ENCODE results near the gene RPL19.
A peak's percentile ranks its signal among the peaks of the same experiment; 100 is the strongest.
"Not testable (repeated sequence)": the region's sequence is repeated elsewhere in the genome, so short reads cannot be mapped to it uniquely, and the experiment has no call there.

Gene RPL19

DNA sequence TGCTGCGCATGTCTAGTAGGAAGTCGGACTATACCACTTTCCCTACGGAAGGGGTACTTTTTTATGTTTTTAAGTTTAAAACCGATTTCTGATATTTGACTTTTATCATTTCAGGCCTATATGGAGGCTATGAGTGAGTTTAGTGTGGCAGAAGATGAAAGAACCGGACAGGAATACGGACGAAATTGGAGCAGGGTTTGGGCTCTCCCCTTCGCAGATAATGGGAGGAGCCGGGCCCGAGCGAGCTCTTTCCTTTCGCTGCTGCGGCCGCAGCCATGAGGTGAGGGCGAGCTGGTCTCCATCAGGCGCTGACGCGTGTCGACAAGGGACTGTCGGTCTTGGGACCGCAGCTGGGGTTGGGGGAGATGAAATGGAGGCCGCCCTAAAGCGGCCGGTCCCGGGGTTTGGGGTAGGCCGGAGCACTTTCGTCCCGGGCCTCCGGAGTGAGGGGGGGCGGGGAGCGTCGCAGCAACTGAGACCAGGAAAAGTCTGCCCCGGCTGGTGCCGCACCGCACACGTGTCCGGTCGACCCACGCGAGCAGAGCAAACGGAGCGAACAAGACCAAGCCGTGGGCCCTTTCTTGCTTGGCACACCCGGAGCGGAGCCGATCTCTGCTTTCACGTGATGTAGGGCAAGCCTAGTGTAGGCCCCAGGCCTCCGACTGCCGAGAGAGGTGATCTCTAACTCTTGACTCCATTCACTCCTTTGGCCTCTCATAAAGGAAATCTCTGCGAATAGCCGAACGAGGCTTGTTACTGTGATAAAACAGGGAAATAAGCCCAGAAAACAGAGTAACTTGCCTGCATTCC lies at the start of gene RPL19:
Gene RPL19 (plus strand): TSS at position 214 of the 810 bp plus-strand sequence. CDS start 62 bp downstream, at position 276.
- DNase-seq: peak in 2 of 3 experiments; percentile 89 to 93

DNA sequence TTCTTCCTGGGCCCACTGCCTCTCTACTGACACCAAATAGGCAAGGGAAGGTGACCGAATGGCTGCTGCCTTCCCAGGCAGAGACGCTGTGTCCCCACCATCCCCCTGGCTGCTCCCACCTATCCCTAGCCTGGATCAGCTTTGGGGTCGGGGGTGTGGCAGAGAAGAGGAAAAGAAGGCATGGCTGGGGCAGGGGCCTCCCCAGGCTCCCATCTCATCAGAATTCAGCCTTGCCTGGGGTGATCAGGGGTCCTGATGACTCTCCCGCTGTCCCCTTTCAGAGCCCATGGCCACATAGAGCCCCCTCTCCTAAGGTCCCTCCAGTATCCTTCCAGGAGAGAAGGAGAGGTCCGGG lies 49.3 kb upstream of the RPL19 start:
- DNase-seq: no peak

DNA sequence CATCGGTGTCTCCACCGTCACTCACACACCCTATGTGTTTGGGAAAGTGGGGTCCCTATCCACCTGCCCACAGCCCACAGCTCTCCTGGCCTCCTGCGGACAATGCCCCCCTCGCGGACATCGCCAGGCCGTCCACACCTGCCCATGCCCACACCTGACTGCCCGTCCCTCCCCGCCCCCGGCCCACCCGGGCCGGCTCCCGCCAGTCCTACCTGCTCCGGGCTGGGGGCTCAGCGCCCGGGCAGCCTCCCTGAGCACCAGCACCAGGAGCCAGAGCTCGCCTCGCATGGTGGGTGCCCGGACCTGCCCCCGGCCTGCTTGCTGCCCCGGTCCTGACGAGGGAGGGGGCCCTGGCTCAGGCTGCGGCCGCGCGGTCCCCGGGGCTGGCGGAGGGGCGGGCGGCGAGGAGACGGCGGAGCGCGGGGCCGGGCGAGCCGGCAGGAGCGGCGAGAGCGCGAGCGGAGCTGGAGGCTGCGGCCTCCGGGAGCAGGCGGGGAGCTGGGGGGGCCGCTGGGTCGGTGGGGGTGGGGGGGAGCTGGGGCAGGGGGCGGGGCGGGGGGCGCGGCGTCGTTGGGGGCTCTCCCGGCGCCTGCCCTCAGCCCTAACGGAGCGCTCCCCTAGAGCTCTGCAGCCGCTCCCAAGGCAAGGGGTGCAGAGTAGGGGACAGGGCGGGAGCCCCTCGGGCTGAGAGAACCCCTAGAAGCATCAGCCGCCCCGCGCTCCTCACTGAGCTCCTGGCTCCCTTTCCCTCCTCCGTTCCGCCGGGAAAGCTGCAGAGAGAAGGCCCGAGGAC lies 48.7 kb upstream of the RPL19 start, which contains the start of gene PLXDC1:
Gene PLXDC1 (minus strand): TSS at position 488 of the 793 bp plus-strand sequence. CDS start 200 bp downstream, at position 288.
- DNase-seq: peak in 2 of 3 experiments; percentile 33 to 36

DNA sequence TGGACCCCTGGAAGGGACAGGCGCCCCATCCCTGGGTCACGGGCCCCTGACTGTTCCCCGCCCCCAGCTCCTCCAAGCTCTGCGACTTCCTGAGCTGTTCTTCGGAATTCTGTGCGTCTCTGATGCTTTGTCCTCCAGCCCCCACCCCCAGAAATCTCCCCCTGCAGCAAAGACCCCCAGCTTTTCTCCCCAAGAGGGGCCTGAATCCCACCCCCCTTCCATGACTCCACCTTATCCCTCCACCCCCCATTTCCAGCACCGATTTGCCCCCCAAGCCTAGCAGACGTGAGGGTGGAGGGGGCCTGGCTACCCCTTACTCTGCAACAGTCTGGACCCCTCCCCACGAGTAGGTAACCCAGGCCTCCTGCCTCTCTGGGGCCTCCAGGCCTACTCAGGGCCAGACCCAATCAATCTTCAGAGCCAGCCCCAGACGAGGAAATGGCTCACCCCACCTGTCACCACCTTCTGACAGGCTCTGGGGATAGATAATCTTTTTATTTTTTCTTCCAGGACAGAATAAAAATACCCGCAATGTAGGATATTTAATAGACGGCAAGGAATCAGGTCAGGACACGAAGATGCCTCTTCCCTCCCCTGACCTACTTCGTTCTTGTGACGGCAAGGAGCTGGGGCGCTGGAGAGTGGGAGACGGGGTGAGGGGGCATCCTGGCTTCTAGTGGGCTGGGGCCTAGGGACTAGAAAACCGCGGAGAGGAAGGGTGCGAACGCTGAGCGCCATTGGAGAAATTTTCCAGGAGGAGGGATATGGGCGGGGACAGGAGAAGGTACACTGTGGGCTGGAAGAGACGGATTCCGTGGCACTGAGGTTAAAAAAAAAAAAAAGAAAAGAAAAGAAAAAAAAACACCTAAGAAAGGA lies 47.9 kb upstream of the RPL19 start:
- DNase-seq: peak in 2 of 3 experiments; percentile 58 to 59

DNA sequence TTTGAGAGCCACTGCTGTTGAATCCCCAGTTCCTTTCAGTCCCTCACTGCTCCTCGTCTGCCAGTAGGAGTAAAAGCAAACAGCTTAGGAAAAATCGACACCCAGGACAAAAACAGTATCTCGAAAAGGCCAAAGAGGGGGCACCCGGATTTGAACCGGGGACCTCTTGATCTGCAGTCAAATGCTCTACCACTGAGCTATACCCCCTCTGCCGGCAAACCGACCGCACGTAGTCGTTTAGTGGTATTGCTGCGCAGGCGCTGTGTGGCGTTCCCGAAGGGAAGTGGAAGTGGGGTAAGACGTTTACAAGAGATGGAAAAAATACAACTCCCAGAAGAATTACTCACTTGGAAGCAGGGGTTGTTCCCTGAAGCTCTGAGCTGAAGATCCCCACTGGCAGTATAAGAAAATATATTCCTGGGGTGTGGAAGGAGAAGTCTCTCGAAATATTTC lies 46.5 kb upstream of the RPL19 start:
- DNase-seq: peak; percentile 85 to 94 (median 89)

DNA sequence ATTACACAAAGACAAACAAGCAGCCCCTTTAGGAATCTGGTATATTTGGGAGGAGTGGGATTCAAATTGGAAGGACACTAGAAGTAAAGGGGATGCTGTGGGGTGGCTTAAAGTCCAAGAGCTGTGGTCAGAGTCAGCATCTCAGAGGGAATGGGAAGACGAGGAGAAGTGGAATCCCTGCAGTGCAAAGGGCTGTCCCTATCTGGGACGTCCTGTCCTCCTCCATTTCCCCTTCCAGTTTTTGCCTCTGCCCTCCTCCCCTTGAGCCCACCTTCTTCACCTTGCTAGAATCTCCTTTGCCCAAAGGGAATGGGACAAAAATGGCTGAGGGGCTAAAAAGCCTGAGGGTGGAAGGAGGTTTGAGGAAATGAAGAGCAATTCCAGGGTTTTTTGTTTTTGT lies 44.4 kb upstream of the RPL19 start:
- no peak for DNase-seq

DNA sequence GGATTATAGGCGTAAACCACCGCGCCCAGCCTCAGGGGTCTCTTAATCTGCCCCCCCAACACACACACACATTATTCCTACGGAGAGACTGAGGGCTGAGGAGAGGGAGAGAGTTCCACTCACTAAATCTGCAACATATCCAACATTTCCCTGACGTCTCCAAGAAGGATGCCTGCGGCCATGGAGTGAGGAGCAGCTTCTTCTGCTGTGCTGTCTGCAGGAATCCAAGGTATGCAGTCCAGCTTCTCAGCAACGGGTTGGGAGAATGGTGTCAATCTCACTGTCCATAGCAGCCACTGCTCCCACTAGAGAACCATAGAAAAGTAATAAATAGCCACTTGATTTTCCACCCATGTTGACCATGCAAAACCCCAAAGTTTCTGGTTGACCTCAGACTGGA lies 43.6 kb upstream of the RPL19 start:
- DNase-seq: no peak

DNA sequence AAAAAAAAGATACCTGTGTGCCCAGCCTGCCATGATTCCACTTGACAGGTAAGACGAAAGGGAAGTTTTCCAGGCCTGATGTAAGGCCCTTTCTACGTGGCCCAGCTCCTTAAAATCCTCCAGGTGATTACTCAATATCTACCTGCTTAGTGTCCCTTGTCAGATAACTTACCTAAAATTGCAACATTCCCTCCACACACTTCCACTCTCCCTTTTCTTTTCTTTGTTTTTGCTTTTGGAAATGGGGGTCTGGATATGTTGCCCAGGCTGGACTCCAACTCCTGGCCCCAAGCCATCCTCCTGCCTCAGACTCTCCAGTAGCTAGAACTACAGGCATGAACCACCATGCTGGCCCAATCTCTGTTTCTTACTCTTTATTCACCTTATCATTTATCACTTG lies 41.5 kb upstream of the RPL19 start:
- no peak for DNase-seq

DNA sequence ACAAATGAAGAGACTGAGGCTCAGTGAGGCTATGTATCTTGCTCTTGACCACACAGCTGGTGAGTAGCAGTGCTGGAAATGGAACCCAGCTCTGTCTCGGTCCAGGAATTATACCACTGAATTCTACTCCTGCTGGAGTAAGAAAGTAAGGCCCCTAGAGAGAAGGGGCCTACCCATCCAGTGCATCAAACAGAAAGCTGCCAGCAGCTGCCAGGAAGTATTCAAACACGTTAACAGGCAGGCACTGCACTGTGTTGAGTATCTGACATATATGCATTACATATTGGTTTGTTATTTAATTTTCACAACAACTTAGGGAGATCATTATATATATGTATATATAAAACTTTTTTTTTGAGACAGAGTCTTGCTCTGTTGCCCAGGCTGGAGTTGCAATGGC lies 38.1 kb upstream of the RPL19 start:
- DNase-seq: no peak

DNA sequence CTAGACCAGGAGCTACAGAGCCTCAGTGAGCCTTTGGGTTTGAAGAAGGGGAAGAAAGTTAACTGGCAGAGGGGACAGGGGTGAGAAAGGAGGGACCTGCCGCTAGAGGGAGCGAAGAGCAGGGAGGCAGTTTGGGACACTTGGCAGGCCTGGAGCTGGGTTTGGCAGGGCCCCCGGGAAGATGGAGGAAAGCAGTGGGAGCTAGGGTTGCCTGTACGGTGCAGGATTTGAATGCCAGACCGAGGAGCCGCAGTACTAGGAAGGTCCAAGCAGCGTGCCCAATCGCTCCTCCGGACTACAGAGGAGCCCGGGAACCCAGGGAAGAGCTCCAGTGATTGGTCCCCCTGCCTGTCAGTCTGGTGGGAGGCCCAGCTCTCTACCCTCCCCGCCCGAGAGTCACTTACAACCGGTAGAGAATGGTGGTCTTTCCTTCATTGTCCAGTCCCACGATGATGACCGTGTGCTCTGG lies 35.4 kb upstream of the RPL19 start:
- DNase-seq: peak in 1 of 3 experiments; percentile 39

DNA sequence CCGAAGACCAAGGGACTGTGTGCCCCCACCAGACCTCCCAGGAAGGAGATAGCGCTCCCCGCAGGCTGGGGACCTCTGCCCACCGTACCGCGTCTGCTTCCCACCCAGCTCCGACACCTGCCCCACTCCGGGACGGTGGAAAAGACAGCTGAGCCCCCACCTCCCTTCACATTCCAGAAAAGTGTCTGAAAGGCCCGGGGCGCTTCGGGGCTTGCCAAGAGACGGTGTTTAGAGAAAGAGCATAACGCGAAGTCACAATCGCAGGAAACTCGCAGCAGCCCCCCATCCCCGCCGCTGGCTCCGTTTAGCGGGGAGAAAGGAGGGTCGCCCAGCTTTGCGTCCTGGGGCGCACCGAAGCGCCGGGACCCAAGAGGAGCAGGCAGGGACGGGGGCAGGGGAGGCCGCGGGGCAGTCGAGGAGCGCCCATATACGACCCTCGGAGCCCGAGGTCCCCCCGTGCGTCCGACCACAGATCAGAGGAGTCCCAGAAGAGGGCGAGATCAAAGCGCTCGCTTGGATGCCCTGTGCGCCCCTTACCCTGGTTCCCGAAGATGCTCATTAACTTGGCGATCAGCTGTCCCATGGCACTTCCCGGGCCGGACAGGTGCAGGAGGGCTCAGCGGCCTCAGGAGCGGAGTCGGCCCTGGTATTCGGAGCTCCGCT lies 34.8 kb upstream of the RPL19 start:
- no peak for DNase-seq

DNA sequence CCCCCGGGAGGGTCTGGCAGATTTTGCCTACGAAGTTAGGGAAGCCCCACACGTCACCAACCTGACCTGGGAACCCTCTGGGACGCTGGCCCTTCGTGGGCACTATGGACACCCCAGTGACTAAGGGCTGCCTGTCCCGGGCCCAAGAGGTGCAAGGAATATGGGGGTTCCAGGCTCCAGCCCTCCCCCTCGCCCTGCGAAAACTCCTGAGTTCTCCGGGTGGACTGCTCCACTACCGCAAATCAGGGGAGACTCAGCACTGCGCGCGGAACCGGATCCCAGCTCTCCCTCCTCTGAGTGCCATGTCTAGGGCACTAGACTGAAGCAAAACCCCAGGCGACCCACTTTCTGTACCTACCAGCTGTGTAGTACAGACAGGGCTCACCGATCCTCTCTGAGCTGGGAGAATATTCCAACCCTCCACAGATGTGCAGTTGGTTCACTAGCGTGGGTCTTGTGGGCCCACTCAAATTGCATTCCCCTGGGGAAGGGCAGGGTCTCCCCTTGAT lies 34.2 kb upstream of the RPL19 start, which contains the start of gene ARL5C:
Gene ARL5C (minus strand): TSS at position 321 of the 509 bp plus-strand sequence. CDS start 401 bp downstream, outside the sequence.
- DNase-seq: no peak

DNA sequence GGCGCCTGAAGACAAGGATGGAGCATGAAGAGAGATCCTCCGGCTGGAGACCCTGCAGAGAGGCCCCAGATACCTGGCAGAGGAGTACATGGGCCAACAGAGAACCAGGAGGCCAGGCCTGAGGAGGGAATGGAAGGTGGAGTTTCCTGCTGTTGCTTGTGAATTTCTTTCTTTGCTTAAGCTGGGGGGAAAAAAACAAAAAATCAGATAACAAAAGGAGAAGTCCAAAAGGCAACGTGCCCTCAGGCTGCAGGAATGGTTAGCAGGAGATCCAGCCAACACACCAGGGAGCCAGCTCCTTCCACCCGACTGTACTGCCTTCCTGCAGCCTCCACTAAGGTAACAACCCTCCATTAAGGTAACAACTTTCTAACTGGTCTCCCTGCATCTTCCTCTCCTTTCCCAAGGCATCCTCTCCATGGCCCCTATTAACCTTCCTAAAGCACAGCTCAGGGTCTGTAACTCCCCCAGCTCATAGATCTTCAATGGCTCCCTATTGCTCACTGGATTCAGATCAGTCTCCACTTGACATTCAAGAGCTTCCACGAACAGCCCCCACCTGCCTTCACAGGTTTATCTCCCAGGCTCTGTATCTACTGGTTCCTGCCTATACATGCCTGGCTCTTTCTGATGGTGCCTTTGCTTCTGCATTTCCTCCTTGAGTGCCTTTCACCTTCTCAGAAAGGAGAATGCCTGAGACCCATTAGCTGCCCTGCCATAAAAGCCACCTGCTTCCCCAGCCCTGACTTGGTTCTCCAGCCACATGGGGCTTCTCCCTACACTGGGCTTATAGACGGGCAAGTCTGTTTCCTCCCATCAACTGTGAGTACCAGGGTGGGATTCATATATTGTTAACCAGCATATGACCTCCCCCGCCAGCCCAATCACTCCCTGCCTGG lies 33.4 kb upstream of the RPL19 start:
- DNase-seq: peak in 1 of 3 experiments; percentile 41

DNA sequence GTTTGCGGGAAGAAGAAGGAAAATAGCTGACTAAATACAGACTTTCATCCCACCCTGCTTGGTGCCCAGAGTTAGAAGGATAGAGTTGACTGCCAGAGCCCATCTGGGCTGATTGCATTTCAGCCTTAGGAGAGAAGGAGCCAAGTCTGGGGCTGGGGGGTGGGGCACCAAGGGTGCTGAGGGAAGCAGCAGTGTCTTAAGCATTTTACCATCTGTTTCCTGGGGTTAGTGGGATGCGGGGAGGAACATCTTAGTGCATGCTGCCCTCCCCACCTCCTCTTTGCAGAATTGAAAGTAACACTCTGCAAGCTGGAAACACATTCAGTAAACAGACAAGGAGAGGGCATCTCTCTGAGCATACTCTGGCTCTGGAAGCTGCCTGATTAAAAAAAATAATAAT lies 32.6 kb upstream of the RPL19 start:
- no peak for DNase-seq

DNA sequence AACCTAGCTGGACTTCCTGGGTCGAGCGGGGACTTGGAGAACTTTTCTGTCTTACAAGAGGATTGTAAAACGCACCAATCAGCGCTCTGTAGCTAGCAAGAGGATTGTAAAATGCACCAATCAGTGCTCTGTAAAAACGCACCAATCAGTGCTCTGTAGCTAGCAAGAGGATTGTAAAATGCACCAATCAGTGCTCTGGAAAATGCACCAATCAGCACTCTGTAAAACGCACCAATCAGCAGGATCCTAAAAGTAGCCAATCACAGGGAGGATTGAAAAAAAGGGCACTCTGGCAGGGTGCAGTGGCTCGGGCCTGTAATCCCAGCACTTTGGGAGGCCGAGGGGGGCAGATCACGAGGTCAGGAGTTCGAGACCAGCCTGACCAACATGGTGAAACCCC lies 31.6 kb upstream of the RPL19 start:
- DNase-seq: not testable (repeated sequence)

DNA sequence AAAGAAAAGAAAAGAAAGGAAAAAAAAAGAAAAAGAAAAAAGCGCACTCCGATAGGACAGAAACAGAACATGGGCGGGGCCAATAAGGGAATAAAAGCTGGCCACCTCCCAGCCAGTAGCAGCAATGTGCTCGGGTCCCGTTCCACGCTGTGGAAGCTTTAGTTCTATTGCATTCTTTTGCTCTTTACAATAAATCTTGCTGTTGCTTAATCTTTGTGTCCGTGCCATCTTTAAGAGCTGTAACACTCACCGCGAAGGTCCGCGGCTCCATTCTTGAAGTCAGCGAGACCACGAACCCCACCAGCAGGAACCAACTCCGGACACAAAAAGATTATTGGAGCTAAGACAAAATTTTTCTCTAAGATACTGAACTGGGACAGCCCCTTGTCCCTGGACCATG lies 31.0 kb upstream of the RPL19 start:
- DNase-seq: no peak

DNA sequence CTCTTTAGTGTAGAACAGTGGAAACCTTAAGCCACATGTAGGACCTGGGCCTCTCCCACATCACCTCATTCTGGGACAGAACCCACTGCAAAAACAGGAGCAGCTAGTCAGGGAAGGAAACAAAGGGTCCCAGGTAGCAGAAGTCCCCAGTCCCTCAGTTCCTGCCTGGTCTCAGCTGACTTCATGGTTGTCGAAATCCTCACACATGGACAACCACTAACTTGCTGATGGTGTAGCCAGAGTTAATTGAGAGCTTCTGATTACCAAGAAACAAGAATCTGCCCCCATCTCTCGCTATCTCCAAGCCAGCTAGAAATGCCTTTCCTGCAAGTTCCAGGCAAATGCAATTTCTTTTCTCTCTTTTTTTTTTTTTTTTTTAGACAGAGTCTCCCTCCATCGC lies 30.6 kb upstream of the RPL19 start:
- DNase-seq: no peak

DNA sequence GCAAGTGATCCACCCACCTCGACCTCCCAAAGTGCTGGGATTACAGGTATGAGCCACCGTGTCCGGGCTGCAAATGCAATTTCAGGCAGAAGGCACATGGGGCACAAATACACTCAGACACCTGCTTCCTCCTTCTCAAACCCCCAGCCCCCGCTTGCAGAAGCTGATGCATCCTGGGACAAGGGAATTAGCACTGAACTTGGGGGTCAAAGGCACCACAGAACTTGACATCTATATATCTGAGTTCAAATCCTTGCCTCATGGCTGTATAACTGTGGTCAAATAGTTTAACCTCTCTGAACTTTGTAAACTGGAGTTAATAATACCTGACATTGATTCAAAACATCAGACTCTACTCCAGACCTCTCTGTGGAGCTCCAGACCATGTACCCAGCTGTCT lies 30.0 kb upstream of the RPL19 start:
- DNase-seq: no peak

DNA sequence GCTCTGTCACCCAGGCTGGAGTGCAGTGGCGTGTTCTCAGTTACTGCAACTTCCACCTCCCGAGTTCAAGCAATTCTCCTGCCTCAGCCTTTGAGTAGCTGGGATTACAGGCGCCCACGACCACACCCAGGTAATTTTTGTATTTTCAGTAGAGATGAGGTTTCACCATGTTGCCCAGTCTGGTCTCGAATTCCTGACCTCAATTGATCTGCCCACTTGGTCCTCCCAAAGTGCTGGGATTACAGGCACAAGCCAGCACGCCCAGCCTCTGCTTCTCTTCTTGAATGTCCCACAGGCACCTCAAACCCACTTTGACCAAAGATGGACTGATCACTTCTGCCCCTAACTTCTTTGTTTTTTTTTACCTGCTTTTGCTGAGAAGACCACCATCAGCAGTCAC lies 29.5 kb upstream of the RPL19 start:
- DNase-seq: no peak

DNA sequence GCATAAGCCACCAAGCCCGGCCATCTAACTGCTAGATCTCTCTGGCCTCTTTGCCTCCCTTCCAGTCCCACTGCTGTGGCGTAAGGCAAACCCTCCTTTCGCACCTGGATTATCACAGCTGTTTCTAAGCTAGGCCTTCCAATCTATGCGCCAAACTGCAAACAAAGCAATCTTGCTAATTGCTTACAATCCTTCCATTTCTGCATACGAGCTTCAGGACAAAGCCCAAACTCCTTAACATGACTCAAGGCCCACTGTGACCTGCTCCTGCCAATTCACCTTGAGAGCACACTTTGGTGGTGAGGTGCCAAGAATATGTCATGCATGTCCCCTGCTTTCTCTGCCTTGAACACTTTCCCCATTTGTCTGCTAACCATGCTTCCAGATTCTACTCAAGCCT lies 28.1 kb upstream of the RPL19 start:
- DNase-seq: no peak

DNA sequence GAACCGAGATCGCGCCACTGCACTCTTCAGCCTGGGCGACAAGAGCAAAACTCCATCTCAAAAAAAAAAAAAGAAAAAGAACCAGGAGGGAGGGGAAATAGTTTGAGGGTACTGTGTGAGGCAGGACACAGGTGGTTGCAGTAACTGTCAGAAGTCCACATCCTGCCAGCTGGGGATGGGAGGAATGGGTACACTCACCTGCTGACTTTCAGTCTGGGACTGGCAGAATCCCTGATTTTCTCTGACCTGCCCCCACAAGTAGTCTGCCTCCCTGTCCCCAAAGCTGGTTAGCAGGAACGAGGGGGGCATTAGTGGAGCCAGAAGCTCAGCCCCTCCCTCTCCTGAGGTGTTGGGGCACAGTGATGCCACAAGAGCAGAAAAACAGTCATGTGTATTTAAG lies 27.0 kb upstream of the RPL19 start:
- no peak for DNase-seq

Data from NCI-H1417 (cell line).